A549 (cell line): Measurements from ENCODE around the gene SH3RF3. TPM values are rescaled to one million over a fixed set of nuclear protein-coding genes. Genes with fewer than 3 reads are reported as not detected.

Experiments used
- ATAC-seq, 2 experiments: fragments of 200-7000 bp in 1 of 2; fragments of >200 bp in 1 of 2; cut with Nextera tagmentation in 1 of 2; cut with Tn5 transposase in 1 of 2; 3 replicates each; pipeline versions ENCODE4 v1.8.0 to v1.9.1; 2018 to 2020; ENCODE audit warnings: mild to moderate bottlenecking in 1 of 2, moderate library complexity in 1 of 2
- CTCF ChIA-PET: fragments of 300-600 bp; sonication (Branson Sonifier 250); formaldehyde crosslinking; extraction: SDS; loops from one replicate; lab custom pipeline; 2021; ENCODE audit warnings: antibody characterized with exemption, inconsistent platforms; lab: Yijun Ruan, JAX
- POLR2A ChIA-PET: fragments of 350-600 bp; formaldehyde crosslinking; extraction: SDS; loops from one replicate; lab custom pipeline; 2021; ENCODE audit warnings: antibody characterized with exemption, inconsistent platforms; lab: Yijun Ruan, JAX
- DNase-seq, 2 experiments: peaks; one replicate each; pipeline versions ENCODE4 v3.0.0 to v3.0.0-alpha.2; 2011 to 2016; ENCODE audit warnings: low read depth in 1 of 2, low spot score in 1 of 2
- FAIRE-seq: peaks from 2 replicates; lab custom pipeline; 2011; peaks lifted over from hg19 to GRCh38; lab: Jason Lieb, UNC
- H3K27ac ChIP-seq, 2 experiments: fragments of >200 bp; sonication (Bioruptor Twin); formaldehyde crosslinking; 3 replicates each; pipeline ENCODE4 v1.5.1; 2016 to 2017
- H3K4me1 ChIP-seq: fragments of >200 bp; sonication (Bioruptor Twin); formaldehyde crosslinking; 3 replicates; pipeline ENCODE4 v1.6.1; 2016
- H3K4me2 ChIP-seq: fragments of >200 bp; sonication (Bioruptor Twin); formaldehyde crosslinking; 3 replicates; pipeline ENCODE4 v1.6.1; 2016
- H3K4me3 ChIP-seq: fragments of >200 bp; sonication (Bioruptor Twin); formaldehyde crosslinking; 3 replicates; pipeline ENCODE4 v1.5.1; 2016
- H3K9me3 ChIP-seq: fragments of >200 bp; sonication (Bioruptor Twin); formaldehyde crosslinking; 3 replicates; pipeline ENCODE4 v1.6.1; 2016
- CBX8 ChIP-seq: fragments of 200-600 bp; sonication (generic); IDR thresholded peaks from 2 replicates; pipeline ENCODE4 v1.6.1; 2016
- CHD2 ChIP-seq: fragments of 150-350 bp; IDR thresholded peaks from 2 replicates; pipeline ENCODE4 v1.6.1; 2014; ENCODE audit warnings: low read length; ENCODE audit not compliant: partially characterized antibody
- EP300 ChIP-seq, 2 experiments: fragments of >200 bp; sonication (Bioruptor Twin); formaldehyde crosslinking; IDR thresholded peaks; 2 replicates in 1 of 2; 3 replicates in 1 of 2; pipeline ENCODE4 v1.6.1; 2016 to 2017
- ESRRA ChIP-seq: fragments of 150-350 bp; IDR thresholded peaks from 2 replicates; pipeline ENCODE4 v1.6.1; 2014; ENCODE audit warnings: mild to moderate bottlenecking, low read length, borderline replicate concordance
- FOSL2 ChIP-seq, 2 experiments: fragments of 450-650 bp in 1 of 2; fragments of >200 bp in 1 of 2; sonication (Bioruptor Twin) in 1 of 2; formaldehyde crosslinking; IDR thresholded peaks; 2 replicates each; pipeline versions ENCODE4 v1.5.0 to v1.6.1; 2016 to 2020; ENCODE audit warnings: mild to moderate bottlenecking in 1 of 2, moderate library complexity in 1 of 2
- FOXS1 ChIP-seq: fragments of 250-450 bp; sonication (Bioruptor Pico); IDR thresholded peaks from 2 replicates; pipeline ENCODE4 v1.5.0; 2020; ENCODE audit warnings: mild to moderate bottlenecking, moderate library complexity
- HDAC2 ChIP-seq: fragments of 200-600 bp; sonication (generic); IDR thresholded peaks from 2 replicates; pipeline ENCODE4 v1.6.1; 2016
- HES2 ChIP-seq: fragments of >200 bp; sonication (Bioruptor Twin); formaldehyde crosslinking; IDR thresholded peaks from 2 replicates; pipeline ENCODE4 v1.6.1; 2016
- HMGXB4 ChIP-seq: fragments of 250-450 bp; sonication (Bioruptor Pico); IDR thresholded peaks from 2 replicates; pipeline ENCODE4 v1.5.0; 2021; ENCODE audit warnings: mild to moderate bottlenecking, moderate library complexity, borderline replicate concordance
- HOXA7 ChIP-seq: fragments of 250-450 bp; sonication (Bioruptor Pico); IDR thresholded peaks from 2 replicates; pipeline ENCODE4 v1.5.0; 2020; ENCODE audit warnings: mild to moderate bottlenecking, moderate library complexity
- HOXB5 ChIP-seq: fragments of 250-450 bp; sonication (Bioruptor Pico); IDR thresholded peaks from 2 replicates; pipeline ENCODE4 v1.5.0; 2020; ENCODE audit warnings: mild to moderate bottlenecking, moderate library complexity
- JUNB ChIP-seq: fragments of >200 bp; sonication (Bioruptor Twin); formaldehyde crosslinking; IDR thresholded peaks from 2 replicates; pipeline ENCODE4 v1.6.1; 2016
- PHF8 ChIP-seq: fragments of 200-600 bp; sonication (generic); IDR thresholded peaks from 2 replicates; pipeline ENCODE4 v1.6.1; 2016; ENCODE audit warnings: low read depth, mild to moderate bottlenecking, antibody characterized with exemption, moderate library complexity, borderline replicate concordance
- RARB ChIP-seq: fragments of 250-450 bp; sonication (Bioruptor Pico); IDR thresholded peaks from 2 replicates; pipeline ENCODE4 v1.8.0; 2021; ENCODE audit warnings: mild to moderate bottlenecking, moderate library complexity
- REST ChIP-seq: fragments of 200-600 bp; sonication (generic); IDR thresholded peaks from 2 replicates; pipeline ENCODE4 v1.6.1; 2016; ENCODE audit warnings: antibody characterized with exemption, mild to moderate bottlenecking, moderate library complexity
- TFCP2L1 ChIP-seq: fragments of 250-450 bp; sonication (Bioruptor Pico); IDR thresholded peaks from 2 replicates; pipeline ENCODE4 v1.5.0; 2021; ENCODE audit warnings: mild to moderate bottlenecking
- ZC3H11A ChIP-seq: fragments of 450-650 bp; IDR thresholded peaks from 2 replicates; pipeline ENCODE4 v1.6.1; 2014; ENCODE audit warnings: antibody characterized with exemption, mild to moderate bottlenecking
- ZFP36 ChIP-seq: fragments of 450-650 bp; IDR thresholded peaks from 2 replicates; pipeline ENCODE4 v1.6.1; 2014; ENCODE audit warnings: borderline replicate concordance; ENCODE audit not compliant: partially characterized antibody
- WGBS: methylation state at CpG from one replicate; pipeline ENCODE4 v1.1.6; 2017; ENCODE audit errors: missing lambda C conversion rate; 5-methylcytosine and 5-hydroxymethylcytosine counted together
- polyA plus RNA-seq, 4 experiments: library from polyadenylated mRNA; depleted of rRNA in 3 of 4; stranded (reverse); fragments of >200 nt; fragmentation: RNase III in 1 of 4; extraction: RNeasy Plus Mini Kit Qiagen cat#74134 plus additional on column Dnase treatment in 1 of 4; gene quantifications; 2 replicates in 3 of 4; 3 replicates in 1 of 4; pipeline ENCODE4 v1.2.3, GENCODE V29; 2011 to 2017

Gene SH3RF3
- polyA plus RNA-seq, 2 of the 4 experiments (the other 2 are of a cell fraction) = 0.04 to 0.21 TPM

GRCh38 chr2:109330056-109330455 lies 201.1 kb downstream of the SH3RF3 start:
- H3K9me3 ChIP-seq = no peaks in the 10 kb centered on the region; the same call in 2 of the 3 replicates
- ATAC-seq (no peak), FAIRE-seq (no peak), DNase-seq (no peak)
- H3K4me3 ChIP-seq = no peak overlapping the region
- peaks cover 8% of the 10 kb centered on the region; the same call in 2 of the 3 replicates for H3K4me1 ChIP-seq
- ChIA-PET POLR2A (no interaction called here), CTCF (no interaction called here)
- no peak overlapping the region for H3K27ac ChIP-seq
- WGBS = 69% methylated on average over 4 of the region's 4 CpGs
- no peak overlapping the region for H3K4me2 ChIP-seq
- TF ChIP-seq JUNB (no peak), HDAC2 (no peak), HES2 (no peak), CBX8 (no peak), PHF8 (no peak), HOXB5 (CRISPR knock-in tag) (no peak), ESRRA (no peak), FOXS1 (CRISPR knock-in tag) (no peak), ZC3H11A (no peak), ZFP36 (no peak), HOXA7 (no peak), CHD2 (no peak), TFCP2L1 (no peak), RARB (no peak), REST (no peak)
- TF ChIP-seq, all 56 proteins: peak for 0

GRCh38 chr2:109331081-109331480 lies 202.1 kb downstream of the SH3RF3 start:
- FAIRE-seq = no peak
- Histone ChIP-seq H3K4me1 (peaks cover 8% of the 10 kb centered on the region; the same call in 2 of the 3 replicates), H3K27ac (no peak overlapping the region), H3K4me3 (no peak overlapping the region), H3K4me2 (no peak overlapping the region), H3K9me3 (no peaks in the 10 kb centered on the region; the same call in 2 of the 3 replicates)
- POLR2A ChIA-PET = no interaction called here
- CTCF ChIA-PET = interaction anchor here (1.9 kb wide), 1 partner anchor 204 kb away, joined by 4 read pairs; no protein-coding TSS in a partner anchor
- 69% methylated on average over 4 of the region's 4 CpGs for WGBS
- DNase-seq = no peak
- no peak for TF ChIP-seq ESRRA
- TF ChIP-seq HMGXB4 = no peak
- TF ChIP-seq, all 56 proteins: peak for 0
- no peak for ATAC-seq

- DNase-seq (peak; percentile 22 to 36), ATAC-seq (peak; percentile 85 to 87), FAIRE-seq (no peak)
- no peak overlapping the region for H3K4me3 ChIP-seq
- peak overlapping the region; percentile 34; the same call in 2 of the 3 replicates for H3K4me2 ChIP-seq
- TF ChIP-seq FOSL2 (IDR thresholded peaks at IDR 0.05) (no peak), FOSL2 (CRISPR knock-in tag; IDR thresholded peaks at IDR 0.05) (peak; percentile 70), EP300 (IDR thresholded peaks at IDR 0.05) (no peak)
- H3K27ac ChIP-seq = peak overlapping the region in 1 of 2 experiments; percentile 65; a peak in 3 of 6 replicates
- H3K9me3 ChIP-seq = no peaks in the 10 kb centered on the region; the same call in 2 of the 3 replicates
- ChIA-PET POLR2A (no interaction called here), CTCF (interaction anchor here (0.7 to 1.9 kb wide), 4 partner anchors 8 to 205 kb away, joined by 3 to 5 read pairs (median 4); no protein-coding TSS in a partner anchor)
- H3K4me1 ChIP-seq = peaks cover 8% of the 10 kb centered on the region; the same call in 2 of the 3 replicates
- 61% methylated on average over 22 of the region's 24 CpGs for WGBS
Observed at GRCh38 chr2:109331896-109332848, 203.2 kb downstream of the SH3RF3 start.
